GM13976 (cell line): ENCODE data around the gene PELI2.

Experiments
- DNase-seq: peaks from one replicate; pipeline ENCODE4 v3.0.0; 2012; ENCODE audit warnings: low spot score
- CTCF ChIP-seq: IDR thresholded peaks from 2 replicates; pipeline ENCODE4 v1.5.1; 2012; ENCODE audit warnings: borderline replicate concordance, mild to moderate bottlenecking; ENCODE audit not compliant: insufficient read depth; ENCODE audit errors: extremely low read depth, missing control alignments, control extremely low read depth
- in situ Hi-C: fragments of 300-500 bp; cut with MboI; formaldehyde crosslinking; loops from one replicate; pipeline ENCODE4 v1.12.0; 2022; ENCODE audit warnings: low sequenced_read_pairs, mixed read lengths, inconsistent platforms; ENCODE audit not compliant: unreplicated experiment

The PELI2 gene

GRCh38 chr14:56087671-56088471 is 30.3 kb upstream of the PELI2 start:
- no peak for DNase-seq
- TF ChIP-seq CTCF, result no peak
- in situ Hi-C loops, result no loop called here

- DNase-seq, result no peak
- TF ChIP-seq CTCF, result no peak
- in situ Hi-C loops, result no loop called here
These were observed 29.3 kb upstream of the PELI2 start for GRCh38 chr14:56088941-56089340.

GRCh38 chr14:56092763-56093162 is 25.4 kb upstream of the PELI2 start:
- TF ChIP-seq CTCF, result no peak
- DNase-seq, result no peak
- in situ Hi-C loops, result no loop called here

GRCh38 chr14:56094076-56094475 is 24.1 kb upstream of the PELI2 start:
- TF ChIP-seq CTCF, result no peak
- in situ Hi-C loops, result no loop called here

GRCh38 chr14:56098021-56098420 is 20.2 kb upstream of the PELI2 start:
- in situ Hi-C loops, result no loop called here
- TF ChIP-seq CTCF, result no peak
- DNase-seq, result no peak

More at GRCh38 chr14:56094076-56094475, 24.1 kb upstream of the PELI2 start:
- no peak for DNase-seq

GRCh38 chr14:56099081-56099797 is 19.0 kb upstream of the PELI2 start:
- no peak for TF ChIP-seq CTCF
- no peak for DNase-seq
- in situ Hi-C loops, result no loop called here
